ENCODE measurements around the gene SEC23IP. TPM values are rescaled to one million over a fixed set of nuclear protein-coding genes. Genes with fewer than 3 reads are reported as not detected.
A peak's percentile ranks its signal among the peaks of the same experiment; 100 is the strongest.

The SEC23IP gene
- total RNA-seq, 1 donor, result 44.9 TPM

- DNase-seq (ENCODE audit: low read depth), result peak; percentile 3
- no peak for TF ChIP-seq CTCF (IDR thresholded peaks at IDR 0.05; ENCODE audit: insufficient read depth, low read depth, low read length)
- H3K4me3 ChIP-seq (ENCODE audit: low read depth, low read length), result no peak overlapping the region
These were observed 80.8 kb downstream of the SEC23IP start for GRCh38 chr10:119973281-119973680.

DNA sequence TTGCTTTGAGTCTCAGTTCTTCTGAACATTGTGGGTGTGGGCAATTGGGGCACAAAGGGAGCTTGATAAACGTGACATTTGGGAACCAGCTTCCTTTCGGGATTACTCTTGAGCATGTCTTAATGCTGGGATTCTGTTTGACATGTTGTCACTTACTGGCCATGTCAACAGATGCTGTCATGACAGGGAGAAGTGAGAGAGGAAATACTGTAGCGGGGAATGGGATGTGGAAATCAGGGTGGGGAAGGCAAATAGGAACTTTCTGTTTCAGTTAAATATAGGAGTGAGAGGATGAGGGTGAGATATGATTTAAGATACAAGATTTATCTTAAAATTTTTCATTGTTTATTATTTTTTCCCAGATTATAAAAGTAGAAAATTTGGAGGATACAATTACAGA, 83.9 kb downstream of the SEC23IP start:
- no peak overlapping the region for H3K4me3 ChIP-seq (ENCODE audit: low read depth, low read length)
- DNase-seq (ENCODE audit: low read depth), result no peak
- TF ChIP-seq CTCF (IDR thresholded peaks at IDR 0.05; ENCODE audit: insufficient read depth, low read depth, low read length), result no peak

GRCh38 chr10:119980956-119981750, 88.6 kb downstream of the SEC23IP start:
- TF ChIP-seq CTCF (IDR thresholded peaks at IDR 0.05; ENCODE audit: insufficient read depth, low read depth, low read length), result no peak

DNA sequence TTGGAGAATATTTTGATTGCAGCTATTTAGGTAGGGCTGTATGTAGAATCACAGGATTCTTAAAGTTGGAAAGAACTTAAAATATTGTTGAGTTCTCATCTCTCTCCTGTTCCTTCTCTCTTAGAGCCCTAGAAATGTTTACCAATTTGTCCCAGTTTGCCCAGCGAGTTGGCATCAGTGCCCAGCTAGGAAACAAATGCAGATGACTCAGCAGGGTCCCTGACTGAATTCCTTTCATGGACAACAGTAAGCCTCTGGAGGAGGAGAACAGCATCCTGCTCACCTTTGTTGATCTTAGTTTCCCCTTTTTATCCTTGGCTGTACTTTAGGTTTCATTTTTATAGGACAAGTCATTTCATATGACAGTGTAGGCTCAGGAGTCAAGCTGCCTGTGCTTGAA, 89.3 kb downstream of the SEC23IP start:
- no peak overlapping the region for H3K4me3 ChIP-seq (ENCODE audit: low read depth, low read length)
- no peak for DNase-seq (ENCODE audit: low read depth)
- TF ChIP-seq CTCF (IDR thresholded peaks at IDR 0.05; ENCODE audit: insufficient read depth, low read depth, low read length), result no peak

More at GRCh38 chr10:119980956-119981750, 88.6 kb downstream of the SEC23IP start:
- no peak overlapping the region for H3K4me3 ChIP-seq (ENCODE audit: low read depth, low read length)
- no peak for DNase-seq (ENCODE audit: low read depth)

DNA sequence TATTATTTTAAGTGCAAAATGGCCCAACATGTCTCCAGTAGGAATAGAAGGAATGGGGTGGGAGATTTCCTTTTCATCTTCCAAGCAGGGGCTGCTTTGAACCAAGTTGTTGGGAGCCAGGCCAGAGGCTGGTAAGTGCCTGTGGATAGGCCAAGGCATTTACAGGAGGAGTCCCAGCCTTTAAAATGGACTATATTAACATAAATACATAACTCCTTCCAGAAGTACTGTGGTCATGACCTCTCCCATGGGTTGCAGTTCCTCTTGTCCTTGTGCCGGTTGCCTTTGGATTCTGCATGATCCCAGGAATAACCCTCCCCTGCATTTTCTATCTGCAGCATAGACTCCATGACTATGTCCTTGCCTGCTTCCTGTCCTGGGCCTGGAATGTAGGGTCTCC, 95.8 kb downstream of the SEC23IP start:
- no peak overlapping the region for H3K4me3 ChIP-seq (ENCODE audit: low read depth, low read length)
- no peak for TF ChIP-seq CTCF (IDR thresholded peaks at IDR 0.05; ENCODE audit: insufficient read depth, low read depth, low read length)
- no peak for DNase-seq (ENCODE audit: low read depth)

GRCh38 chr10:119989966-119990365, 97.4 kb downstream of the SEC23IP start:
- no peak for TF ChIP-seq CTCF (IDR thresholded peaks at IDR 0.05; ENCODE audit: insufficient read depth, low read depth, low read length)
- DNase-seq (ENCODE audit: low read depth), result no peak
- no peak overlapping the region for H3K4me3 ChIP-seq (ENCODE audit: low read depth, low read length)

GRCh38 chr10:119991066-119991465, 98.5 kb downstream of the SEC23IP start:
- DNase-seq (ENCODE audit: low read depth), result no peak
- no peak for TF ChIP-seq CTCF (IDR thresholded peaks at IDR 0.05; ENCODE audit: insufficient read depth, low read depth, low read length)
- no peak overlapping the region for H3K4me3 ChIP-seq (ENCODE audit: low read depth, low read length)
